GM19467 (cell line): Measurements from ENCODE around the gene ACTR2.
"Not testable (repeated sequence)": the region's sequence is repeated elsewhere in the genome, so short reads cannot be mapped to it uniquely, and the experiment has no call there.

Experiments
- ATAC-seq: cut with Tn5 transposase; IDR thresholded peaks from one replicate; pipeline ENCODE4 v1.9.1; 2021; ENCODE audit warnings: mild to moderate bottlenecking, moderate library complexity; ENCODE audit not compliant: unreplicated experiment

The ACTR2 gene

GRCh38 chr2:65227456-65228262 is at the start of gene ACTR2:
Gene ACTR2 (plus strand): TSS chr2:65227831. CDS start chr2:65227910, 79 bp downstream.
- peak; percentile 82 for ATAC-seq

GRCh38 chr2:65182570-65182969 is 45.1 kb upstream of the ACTR2 start:
- no peak for ATAC-seq

- not testable (repeated sequence) for ATAC-seq
Observed at GRCh38 chr2:65183406-65183805, 44.2 kb upstream of the ACTR2 start.

- ATAC-seq: no peak
Observed at GRCh38 chr2:65185012-65185411, 42.6 kb upstream of the ACTR2 start.

- no peak for ATAC-seq
Observed at GRCh38 chr2:65186093-65186868, 41.4 kb upstream of the ACTR2 start.

GRCh38 chr2:65186872-65187851 is 40.5 kb upstream of the ACTR2 start:
- peak; percentile 79 for ATAC-seq

- no peak for ATAC-seq
Observed at GRCh38 chr2:65193446-65193845, 34.2 kb upstream of the ACTR2 start.

- ATAC-seq: no peak
Observed at GRCh38 chr2:65198737-65199136, 28.9 kb upstream of the ACTR2 start.

GRCh38 chr2:65199166-65199565 is 28.5 kb upstream of the ACTR2 start:
- ATAC-seq: no peak

GRCh38 chr2:65199891-65200290 is 27.7 kb upstream of the ACTR2 start:
- no peak for ATAC-seq

GRCh38 chr2:65204461-65205210 is 23.0 kb upstream of the ACTR2 start:
- ATAC-seq: no peak

GRCh38 chr2:65212115-65212514 is 15.5 kb upstream of the ACTR2 start:
- no peak for ATAC-seq

- no peak for ATAC-seq
Observed at GRCh38 chr2:65212619-65213018, 15.0 kb upstream of the ACTR2 start.

- ATAC-seq: no peak
Observed at GRCh38 chr2:65213035-65213434, 14.6 kb upstream of the ACTR2 start.

GRCh38 chr2:65214361-65214760 is 13.3 kb upstream of the ACTR2 start:
- no peak for ATAC-seq

- ATAC-seq: no peak
Observed at GRCh38 chr2:65214843-65215242, 12.8 kb upstream of the ACTR2 start.

GRCh38 chr2:65215946-65216345 is 11.7 kb upstream of the ACTR2 start:
- ATAC-seq: no peak

- no peak for ATAC-seq
Observed at GRCh38 chr2:65220432-65221131, 7.0 kb upstream of the ACTR2 start.

- ATAC-seq: not testable (repeated sequence)
Observed at GRCh38 chr2:65221275-65221674, 6.4 kb upstream of the ACTR2 start.
